Lower leg skin (tissue), 3 donors: ENCODE data around the gene TCEANC2.

Source experiments
- CTCF ChIP-seq, 3 donors: fragments of 450-650 bp; IDR thresholded peaks; one replicate each; pipeline ENCODE4 v1.5.1; 2016; ENCODE audit warnings: antibody characterized with exemption in 3 of 3, mild to moderate bottlenecking in 3 of 3, moderate library complexity in 2 of 3
- POLR2A ChIP-seq, 2 donors: fragments of 450-650 bp; IDR thresholded peaks; one replicate each; pipeline ENCODE4 v1.6.1; 2016 to 2017; ENCODE audit warnings: antibody characterized with exemption in 2 of 2, mild to moderate bottlenecking in 1 of 2, moderate library complexity in 1 of 2

- no peak for TF ChIP-seq POLR2A (IDR thresholded peaks at IDR 0.05)
- TF ChIP-seq CTCF (IDR thresholded peaks at IDR 0.05) = no peak
Observed at GRCh38 chr1:54132495-54132894, 79.1 kb downstream of the TCEANC2 start.
